Hepatic stellate cell (primary cell): Measurements from ENCODE around the gene ST6GALNAC1.
"Not testable (repeated sequence)": the region's sequence is repeated elsewhere in the genome, so short reads cannot be mapped to it uniquely, and the experiment has no call there.

Source experiments
- DNase-seq: peaks from one replicate; pipeline ENCODE4 v3.0.0; 2011; ENCODE audit warnings: low spot score

Gene ST6GALNAC1

GRCh38 chr17:76612465-76612864, 31.1 kb downstream of the ST6GALNAC1 start:
- no peak for DNase-seq

GRCh38 chr17:76611758-76612157, 31.8 kb downstream of the ST6GALNAC1 start:
- no peak for DNase-seq

- not testable (repeated sequence) for DNase-seq
These were observed 32.3 kb downstream of the ST6GALNAC1 start for GRCh38 chr17:76611080-76611749.

GRCh38 chr17:76606685-76607084, 36.9 kb downstream of the ST6GALNAC1 start:
- not testable (repeated sequence) for DNase-seq

GRCh38 chr17:76601065-76601464, 42.5 kb downstream of the ST6GALNAC1 start:
- DNase-seq: no peak

- no peak for DNase-seq
These were observed 43.7 kb downstream of the ST6GALNAC1 start for GRCh38 chr17:76599694-76600460.

GRCh38 chr17:76598004-76598439, 45.5 kb downstream of the ST6GALNAC1 start:
- no peak for DNase-seq

- DNase-seq: no peak
These were observed 46.2 kb downstream of the ST6GALNAC1 start for GRCh38 chr17:76597156-76598003.

- no peak for DNase-seq
These were observed 48.9 kb downstream of the ST6GALNAC1 start for GRCh38 chr17:76594690-76595089.

GRCh38 chr17:76593959-76594358, 49.6 kb downstream of the ST6GALNAC1 start:
- no peak for DNase-seq

- no peak for DNase-seq
These were observed 50.2 kb downstream of the ST6GALNAC1 start for GRCh38 chr17:76593384-76593826.

GRCh38 chr17:76588182-76588581, 55.4 kb downstream of the ST6GALNAC1 start:
- DNase-seq: no peak

GRCh38 chr17:76586741-76587487, 56.6 kb downstream of the ST6GALNAC1 start:
- no peak for DNase-seq

GRCh38 chr17:76585649-76586593, 57.6 kb downstream of the ST6GALNAC1 start, which contains the start of gene ST6GALNAC2:
TSS of gene ST6GALNAC2 (minus strand) at chr17:76585860. CDS start at chr17:76585808, 52 bp downstream.
- peak; percentile 48 for DNase-seq

- DNase-seq: no peak
These were observed 58.4 kb downstream of the ST6GALNAC1 start for GRCh38 chr17:76585033-76585648.

- DNase-seq: no peak
These were observed 59.0 kb downstream of the ST6GALNAC1 start for GRCh38 chr17:76584427-76585032.

GRCh38 chr17:76582660-76583059, 60.9 kb downstream of the ST6GALNAC1 start:
- no peak for DNase-seq

- no peak for DNase-seq
These were observed 62.0 kb downstream of the ST6GALNAC1 start for GRCh38 chr17:76581515-76581914.

GRCh38 chr17:76579281-76579680, 64.3 kb downstream of the ST6GALNAC1 start:
- no peak for DNase-seq
